ENCODE measurements around the gene IL22RA1. TPM values are rescaled to one million over a fixed set of nuclear protein-coding genes. Genes with fewer than 3 reads are reported as not detected.

Gene IL22RA1
- total and polyA plus RNA-seq, 2 of the 8 experiments (the other 6 are each of a cell fraction or from before 2014, with no cell fraction given) = 0.17 to 0.32 TPM

DNA sequence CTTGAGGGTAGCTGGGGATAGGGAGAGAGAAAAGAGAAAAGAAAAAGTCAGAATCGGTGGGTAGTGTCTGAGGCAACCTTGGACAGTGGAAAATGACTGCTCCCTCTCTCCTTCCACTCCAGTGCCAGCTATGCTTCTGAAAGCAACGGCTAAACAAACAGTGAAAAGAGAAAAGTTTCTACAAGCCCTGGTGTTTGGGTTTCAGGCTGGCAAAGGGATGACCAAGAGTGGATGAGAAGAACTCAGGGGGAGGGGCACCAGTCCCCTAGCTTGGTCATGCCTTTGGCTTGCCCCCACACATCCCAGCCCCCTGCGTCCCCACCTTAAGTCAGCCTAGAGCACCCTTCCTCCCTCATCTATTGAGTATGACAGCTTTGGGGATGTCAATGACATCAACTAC lies 8.6 kb downstream of the IL22RA1 start (continued):
- TF ChIP-seq, protein P1, sequence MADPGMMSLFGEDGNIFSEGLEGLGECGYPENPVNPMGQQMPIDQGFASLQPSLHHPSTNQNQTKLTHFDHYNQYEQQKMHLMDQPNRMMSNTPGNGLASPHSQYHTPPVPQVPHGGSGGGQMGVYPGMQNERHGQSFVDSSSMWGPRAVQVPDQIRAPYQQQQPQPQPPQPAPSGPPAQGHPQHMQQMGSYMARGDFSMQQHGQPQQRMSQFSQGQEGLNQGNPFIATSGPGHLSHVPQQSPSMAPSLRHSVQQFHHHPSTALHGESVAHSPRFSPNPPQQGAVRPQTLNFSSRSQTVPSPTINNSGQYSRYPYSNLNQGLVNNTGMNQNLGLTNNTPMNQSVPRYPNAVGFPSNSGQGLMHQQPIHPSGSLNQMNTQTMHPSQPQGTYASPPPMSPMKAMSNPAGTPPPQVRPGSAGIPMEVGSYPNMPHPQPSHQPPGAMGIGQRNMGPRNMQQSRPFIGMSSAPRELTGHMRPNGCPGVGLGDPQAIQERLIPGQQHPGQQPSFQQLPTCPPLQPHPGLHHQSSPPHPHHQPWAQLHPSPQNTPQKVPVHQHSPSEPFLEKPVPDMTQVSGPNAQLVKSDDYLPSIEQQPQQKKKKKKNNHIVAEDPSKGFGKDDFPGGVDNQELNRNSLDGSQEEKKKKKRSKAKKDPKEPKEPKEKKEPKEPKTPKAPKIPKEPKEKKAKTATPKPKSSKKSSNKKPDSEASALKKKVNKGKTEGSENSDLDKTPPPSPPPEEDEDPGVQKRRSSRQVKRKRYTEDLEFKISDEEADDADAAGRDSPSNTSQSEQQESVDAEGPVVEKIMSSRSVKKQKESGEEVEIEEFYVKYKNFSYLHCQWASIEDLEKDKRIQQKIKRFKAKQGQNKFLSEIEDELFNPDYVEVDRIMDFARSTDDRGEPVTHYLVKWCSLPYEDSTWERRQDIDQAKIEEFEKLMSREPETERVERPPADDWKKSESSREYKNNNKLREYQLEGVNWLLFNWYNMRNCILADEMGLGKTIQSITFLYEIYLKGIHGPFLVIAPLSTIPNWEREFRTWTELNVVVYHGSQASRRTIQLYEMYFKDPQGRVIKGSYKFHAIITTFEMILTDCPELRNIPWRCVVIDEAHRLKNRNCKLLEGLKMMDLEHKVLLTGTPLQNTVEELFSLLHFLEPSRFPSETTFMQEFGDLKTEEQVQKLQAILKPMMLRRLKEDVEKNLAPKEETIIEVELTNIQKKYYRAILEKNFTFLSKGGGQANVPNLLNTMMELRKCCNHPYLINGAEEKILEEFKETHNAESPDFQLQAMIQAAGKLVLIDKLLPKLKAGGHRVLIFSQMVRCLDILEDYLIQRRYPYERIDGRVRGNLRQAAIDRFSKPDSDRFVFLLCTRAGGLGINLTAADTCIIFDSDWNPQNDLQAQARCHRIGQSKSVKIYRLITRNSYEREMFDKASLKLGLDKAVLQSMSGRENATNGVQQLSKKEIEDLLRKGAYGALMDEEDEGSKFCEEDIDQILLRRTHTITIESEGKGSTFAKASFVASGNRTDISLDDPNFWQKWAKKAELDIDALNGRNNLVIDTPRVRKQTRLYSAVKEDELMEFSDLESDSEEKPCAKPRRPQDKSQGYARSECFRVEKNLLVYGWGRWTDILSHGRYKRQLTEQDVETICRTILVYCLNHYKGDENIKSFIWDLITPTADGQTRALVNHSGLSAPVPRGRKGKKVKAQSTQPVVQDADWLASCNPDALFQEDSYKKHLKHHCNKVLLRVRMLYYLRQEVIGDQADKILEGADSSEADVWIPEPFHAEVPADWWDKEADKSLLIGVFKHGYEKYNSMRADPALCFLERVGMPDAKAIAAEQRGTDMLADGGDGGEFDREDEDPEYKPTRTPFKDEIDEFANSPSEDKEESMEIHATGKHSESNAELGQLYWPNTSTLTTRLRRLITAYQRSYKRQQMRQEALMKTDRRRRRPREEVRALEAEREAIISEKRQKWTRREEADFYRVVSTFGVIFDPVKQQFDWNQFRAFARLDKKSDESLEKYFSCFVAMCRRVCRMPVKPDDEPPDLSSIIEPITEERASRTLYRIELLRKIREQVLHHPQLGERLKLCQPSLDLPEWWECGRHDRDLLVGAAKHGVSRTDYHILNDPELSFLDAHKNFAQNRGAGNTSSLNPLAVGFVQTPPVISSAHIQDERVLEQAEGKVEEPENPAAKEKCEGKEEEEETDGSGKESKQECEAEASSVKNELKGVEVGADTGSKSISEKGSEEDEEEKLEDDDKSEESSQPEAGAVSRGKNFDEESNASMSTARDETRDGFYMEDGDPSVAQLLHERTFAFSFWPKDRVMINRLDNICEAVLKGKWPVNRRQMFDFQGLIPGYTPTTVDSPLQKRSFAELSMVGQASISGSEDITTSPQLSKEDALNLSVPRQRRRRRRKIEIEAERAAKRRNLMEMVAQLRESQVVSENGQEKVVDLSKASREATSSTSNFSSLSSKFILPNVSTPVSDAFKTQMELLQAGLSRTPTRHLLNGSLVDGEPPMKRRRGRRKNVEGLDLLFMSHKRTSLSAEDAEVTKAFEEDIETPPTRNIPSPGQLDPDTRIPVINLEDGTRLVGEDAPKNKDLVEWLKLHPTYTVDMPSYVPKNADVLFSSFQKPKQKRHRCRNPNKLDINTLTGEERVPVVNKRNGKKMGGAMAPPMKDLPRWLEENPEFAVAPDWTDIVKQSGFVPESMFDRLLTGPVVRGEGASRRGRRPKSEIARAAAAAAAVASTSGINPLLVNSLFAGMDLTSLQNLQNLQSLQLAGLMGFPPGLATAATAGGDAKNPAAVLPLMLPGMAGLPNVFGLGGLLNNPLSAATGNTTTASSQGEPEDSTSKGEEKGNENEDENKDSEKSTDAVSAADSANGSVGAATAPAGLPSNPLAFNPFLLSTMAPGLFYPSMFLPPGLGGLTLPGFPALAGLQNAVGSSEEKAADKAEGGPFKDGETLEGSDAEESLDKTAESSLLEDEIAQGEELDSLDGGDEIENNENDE (IDR thresholded peaks at IDR 0.05; ENCODE audit: insufficient replicate concordance, low read length) = no peak
- TF ChIP-seq, protein P2, sequence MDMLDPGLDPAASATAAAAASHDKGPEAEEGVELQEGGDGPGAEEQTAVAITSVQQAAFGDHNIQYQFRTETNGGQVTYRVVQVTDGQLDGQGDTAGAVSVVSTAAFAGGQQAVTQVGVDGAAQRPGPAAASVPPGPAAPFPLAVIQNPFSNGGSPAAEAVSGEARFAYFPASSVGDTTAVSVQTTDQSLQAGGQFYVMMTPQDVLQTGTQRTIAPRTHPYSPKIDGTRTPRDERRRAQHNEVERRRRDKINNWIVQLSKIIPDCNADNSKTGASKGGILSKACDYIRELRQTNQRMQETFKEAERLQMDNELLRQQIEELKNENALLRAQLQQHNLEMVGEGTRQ (IDR thresholded peaks at IDR 0.05; ENCODE audit: low read length) = no peak
- TF ChIP-seq RXRA (IDR thresholded peaks at IDR 0.05; ENCODE audit: insufficient read depth, low read depth, low read length) (no peak), JUN (IDR thresholded peaks at IDR 0.05; ENCODE audit: low read depth, low read length) (no peak), ASH2L (IDR thresholded peaks at IDR 0.05; ENCODE audit: low read length) (no peak), HDAC6 (IDR thresholded peaks at IDR 0.05; ENCODE audit: low read depth, low read length) (no peak), TAF7 (optimal IDR thresholded peaks at IDR 0.05; ENCODE audit: borderline replicate concordance, low read depth, low read length) (no peak), GTF2F1 (IDR thresholded peaks at IDR 0.05; ENCODE audit: borderline replicate concordance, low read depth, low read length) (no peak), CBX5 (IDR thresholded peaks at IDR 0.05; ENCODE audit: low read depth, low read length) (no peak)
- TF ChIP-seq, protein P3, sequence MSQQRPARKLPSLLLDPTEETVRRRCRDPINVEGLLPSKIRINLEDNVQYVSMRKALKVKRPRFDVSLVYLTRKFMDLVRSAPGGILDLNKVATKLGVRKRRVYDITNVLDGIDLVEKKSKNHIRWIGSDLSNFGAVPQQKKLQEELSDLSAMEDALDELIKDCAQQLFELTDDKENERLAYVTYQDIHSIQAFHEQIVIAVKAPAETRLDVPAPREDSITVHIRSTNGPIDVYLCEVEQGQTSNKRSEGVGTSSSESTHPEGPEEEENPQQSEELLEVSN (IDR thresholded peaks at IDR 0.05) = no peak
